CD4-positive, alpha-beta T cell treated with Interleukin-2 at 100 ng/mL for 4 hours (primary cell): Measurements from ENCODE around the gene CD86.

Experiments used
- DNase-seq: peaks from one replicate; pipeline ENCODE4 v3.0.0-alpha.2; 2020; ENCODE audit warnings: low spot score

CD86 gene

DNA sequence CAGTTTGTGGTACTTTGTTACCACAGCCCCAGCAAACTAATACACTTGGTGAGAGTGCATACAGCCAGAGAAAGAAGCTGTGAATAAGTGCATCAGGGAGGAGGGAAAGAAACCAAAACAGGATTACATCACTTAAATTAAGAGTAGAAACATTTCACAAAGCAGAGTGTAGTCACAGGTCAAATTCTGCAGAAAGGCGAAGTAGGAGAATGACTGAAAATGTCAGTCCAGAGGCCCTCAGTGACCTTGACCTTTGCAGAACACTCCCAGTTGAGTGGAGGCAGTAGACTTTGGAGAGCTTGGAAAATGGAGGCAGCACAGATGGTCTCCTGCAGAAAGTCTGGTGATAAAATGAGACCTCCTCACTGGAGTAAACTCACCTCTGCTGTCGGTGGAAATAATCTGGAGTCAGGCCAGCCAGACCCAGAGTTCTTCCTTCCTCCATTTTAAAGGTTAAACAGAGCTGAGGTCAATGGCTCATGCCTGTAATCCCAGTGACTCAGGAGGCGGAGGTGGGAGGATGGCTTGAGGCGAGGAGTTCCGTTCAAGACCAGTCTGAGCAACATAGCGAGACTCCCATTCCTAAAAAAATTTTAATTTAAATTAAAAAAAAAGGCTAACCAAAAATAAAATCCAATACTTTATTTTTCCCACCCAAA is 5.0 kb downstream of the CD86 start:
- no peak for DNase-seq

DNA sequence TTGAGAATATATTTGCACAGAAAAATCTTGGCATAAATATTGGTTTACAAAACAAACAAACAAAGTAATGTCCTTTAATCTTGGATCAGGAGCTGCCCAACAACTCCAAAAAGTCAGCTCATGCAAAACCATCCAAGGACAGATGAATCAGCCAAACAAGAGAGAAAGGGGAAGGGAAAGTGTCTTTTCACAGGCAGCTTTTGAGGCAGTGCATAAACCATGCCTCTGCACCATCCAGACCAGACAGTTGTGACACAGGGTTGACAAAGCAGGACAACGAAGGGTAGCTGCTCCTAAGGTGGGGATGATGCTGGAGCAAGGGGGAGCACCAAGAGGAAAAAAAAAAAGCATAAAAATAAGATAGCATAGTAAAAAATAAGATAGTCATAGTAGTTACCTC is 8.7 kb downstream of the CD86 start:
- DNase-seq, result no peak

DNA sequence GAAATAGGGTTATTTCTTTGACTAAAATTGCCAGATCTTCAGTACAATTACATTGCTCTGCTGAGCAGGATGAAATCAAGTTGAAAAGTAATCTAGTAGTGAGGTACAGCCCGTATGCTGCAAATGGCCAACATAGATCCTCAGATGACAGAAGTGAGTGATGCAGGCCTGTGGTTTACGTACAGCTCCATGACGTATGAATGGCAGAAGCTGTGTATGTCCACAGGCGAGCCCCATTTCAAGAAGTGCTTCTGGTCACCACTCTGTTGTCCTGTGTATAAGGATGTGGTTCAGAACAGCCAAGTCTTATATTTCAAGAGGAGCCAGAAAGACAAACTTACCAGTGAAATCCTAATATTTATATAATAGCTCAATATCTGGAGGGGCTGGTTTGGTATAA is 9.2 kb downstream of the CD86 start:
- DNase-seq, result no peak

DNA sequence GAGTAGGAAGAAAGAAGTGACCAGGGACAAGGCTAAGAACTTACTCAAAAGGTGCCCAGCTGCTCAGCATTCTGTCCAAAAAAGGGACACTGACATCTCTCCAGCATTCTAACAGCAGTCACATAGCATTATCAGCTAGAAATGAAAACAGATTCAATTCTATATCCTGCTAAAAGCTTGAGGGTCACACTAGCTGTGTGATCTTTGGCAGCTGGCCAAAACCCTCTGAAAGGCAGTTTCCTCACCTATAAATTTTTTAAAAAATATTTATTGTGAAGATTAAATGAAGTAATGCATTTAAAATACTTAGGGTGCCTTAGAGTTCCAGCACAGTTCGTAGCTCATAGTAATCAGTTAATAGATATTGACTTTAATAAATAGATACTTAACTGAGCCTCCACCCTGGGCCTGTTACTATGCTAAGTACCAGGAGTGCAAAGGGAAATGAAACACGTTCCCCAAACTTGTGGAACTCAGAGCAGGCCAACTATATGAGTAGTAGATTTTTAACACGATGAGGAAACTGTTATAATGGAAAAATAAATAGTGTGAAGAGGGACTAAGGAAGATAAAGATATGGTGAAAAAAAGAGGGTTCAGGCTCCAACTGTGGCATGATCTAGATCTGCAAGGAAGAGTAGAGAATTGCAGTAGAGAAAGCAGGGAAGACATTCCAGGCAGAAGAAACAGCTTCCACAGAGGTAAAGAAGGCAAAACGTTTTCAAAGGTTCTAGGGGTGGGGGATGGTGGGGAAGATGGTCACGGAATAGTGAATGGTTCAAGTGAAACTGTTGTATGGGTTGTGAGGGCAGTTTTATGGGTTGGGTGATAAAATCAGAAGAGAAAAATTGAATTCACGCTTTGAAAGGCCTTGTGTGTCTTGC is 11.4 kb downstream of the CD86 start:
- no peak for DNase-seq

DNA sequence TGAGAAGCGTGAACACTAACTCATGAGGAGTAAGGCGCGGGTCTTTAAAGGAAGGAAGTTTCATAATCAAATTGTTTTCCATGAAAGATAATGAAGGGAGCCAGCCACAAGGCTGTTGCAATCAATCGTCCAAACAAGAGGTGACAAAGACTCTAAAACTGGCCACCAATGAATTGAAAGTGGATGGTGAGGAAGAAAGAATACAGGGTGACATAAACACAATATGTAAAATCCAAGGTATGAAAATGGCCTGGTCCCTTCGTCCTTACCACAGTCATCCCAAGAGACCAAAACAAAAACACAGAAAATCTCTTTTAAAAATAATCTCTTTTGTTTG is 12.0 kb downstream of the CD86 start:
- DNase-seq, result no peak

DNA sequence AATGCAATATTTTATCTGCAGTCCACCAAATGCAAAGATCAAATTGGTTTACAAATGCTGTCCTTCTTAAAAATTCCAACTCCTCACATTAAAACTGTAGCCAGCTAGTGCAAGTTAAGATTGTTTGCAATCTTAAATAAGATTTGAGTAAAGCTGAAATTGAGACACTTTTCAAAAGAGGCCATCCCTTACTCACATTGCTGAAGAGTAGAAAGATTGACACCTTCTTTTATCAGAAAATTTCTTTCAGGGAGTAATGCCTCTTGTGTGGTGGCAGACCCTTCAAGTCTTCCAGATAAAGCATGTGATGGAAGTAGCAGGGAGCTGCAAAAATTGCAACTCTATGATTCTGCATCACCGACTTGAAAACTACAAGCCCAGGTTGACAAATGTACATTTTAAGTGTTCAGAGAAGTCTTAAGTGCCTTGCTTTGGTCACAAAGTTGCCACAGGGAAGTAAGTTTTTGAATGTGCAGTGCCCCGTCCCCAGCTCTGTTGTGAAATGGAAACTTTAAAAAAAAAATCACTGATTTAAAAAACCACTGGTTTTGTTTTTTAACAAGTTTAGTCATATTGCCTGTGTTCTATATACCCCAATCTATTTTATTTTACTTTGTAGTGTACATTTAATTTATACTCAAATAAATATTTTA is 12.6 kb downstream of the CD86 start:
- no peak for DNase-seq

DNA sequence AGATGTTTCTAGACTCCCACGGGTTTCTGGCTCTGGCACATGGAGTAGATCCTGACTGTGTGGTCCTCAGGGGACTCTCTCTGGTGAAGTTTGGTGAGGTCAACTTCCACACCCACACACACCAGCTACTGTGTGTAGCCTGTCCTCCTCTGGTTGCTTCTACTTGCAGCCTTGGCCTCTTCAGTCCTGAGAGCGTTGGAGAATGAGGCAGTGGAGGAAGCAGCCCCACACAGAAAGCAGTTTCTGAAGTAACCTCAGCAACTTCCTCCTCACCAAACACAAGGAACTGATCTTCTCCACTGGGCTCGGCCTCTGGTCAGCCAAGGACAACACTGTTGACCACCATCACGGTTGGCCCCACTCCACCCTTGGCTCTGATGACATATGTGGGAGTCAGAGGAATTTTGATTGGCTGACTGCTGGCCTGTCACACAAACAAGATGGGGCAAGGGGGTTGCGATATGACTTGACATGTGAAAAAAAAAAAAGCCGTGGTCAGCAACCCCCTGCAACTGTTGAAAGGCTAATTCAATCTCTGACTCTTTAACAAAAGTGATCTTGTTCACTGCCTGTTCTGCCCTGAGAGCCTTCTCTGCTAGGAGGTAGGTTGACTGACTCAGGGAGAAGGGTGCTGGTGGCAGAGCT is 19.6 kb downstream of the CD86 start:
- DNase-seq, result no peak

DNA sequence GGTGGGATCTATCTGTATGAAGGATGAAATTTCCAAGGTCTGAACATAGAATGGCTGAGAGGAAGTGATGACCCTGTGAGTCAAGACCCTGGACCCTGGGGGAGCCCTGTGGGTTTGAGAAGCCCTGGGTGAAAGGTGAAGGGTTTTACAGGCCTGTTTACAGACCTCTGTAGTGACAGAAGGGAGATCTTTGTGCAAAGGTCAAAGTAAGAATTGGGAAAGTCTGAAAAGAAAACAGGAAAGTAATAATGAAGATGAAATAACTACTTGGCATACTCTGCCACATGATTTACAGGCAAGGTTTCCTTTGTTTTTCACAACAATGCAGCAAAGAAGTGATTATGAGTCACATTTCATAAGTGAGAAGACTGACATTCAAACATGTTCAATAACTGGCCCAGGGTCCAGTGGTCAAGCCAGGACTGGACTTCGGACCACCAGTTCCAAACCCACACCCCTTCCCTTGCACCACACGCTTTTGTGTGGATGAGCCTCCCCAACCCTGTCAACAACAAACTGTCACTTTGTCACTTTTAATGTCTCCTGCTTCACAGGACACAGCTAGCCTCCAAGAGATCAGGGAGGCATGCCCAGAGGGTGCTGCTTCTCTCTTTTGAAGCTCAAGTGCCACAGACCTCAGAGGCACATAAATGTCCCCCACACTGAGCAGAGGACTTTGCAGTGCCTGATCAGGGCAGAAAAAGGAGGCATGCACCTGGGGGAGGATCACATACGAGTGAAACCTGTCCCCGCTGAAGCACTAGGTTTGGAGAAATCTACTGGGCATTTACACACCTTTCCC is 21.5 kb downstream of the CD86 start:
- no peak for DNase-seq

DNA sequence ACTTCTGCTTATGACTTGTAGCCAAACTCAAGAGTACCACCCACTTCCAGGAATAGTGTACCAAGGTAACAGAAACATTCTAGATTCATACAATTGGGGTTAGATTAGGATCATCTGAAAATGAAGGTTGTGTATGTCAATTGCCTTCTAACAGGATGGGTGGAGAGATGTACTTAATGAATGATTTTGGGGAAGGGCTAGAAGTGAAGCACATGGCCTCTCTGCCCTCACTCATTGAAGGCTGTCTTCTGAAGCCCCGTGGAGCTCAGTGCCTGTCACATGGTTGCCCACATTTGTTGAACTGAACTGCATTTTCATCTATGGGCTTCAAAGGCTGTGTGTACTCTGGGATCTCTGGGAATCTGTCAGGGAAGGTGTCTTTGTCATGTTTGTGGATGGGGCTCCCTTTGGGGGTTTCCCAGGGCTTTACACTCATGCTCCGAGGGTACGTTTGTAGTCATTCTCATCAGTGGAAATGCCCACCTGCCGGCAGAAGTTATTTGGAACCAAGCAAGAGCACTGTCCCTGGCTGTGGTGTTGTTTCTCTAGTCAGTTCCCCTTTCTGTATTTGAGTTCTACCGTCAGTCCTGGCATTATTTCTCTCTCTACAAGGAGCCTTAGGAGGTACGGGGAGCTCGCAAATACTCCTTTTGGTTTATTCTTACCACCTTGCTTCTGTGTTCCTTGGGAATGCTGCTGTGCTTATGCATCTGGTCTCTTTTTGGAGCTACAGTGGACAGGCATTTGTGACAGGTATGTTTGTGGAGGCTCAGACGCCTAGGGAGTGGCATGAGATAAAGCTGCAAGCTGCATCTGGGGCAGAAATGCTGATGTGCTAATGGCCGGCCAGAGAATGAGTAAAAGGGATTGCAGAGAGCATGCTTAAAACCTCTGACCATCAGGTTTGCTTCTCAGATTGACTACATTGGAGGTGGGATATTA is 22.4 kb downstream of the CD86 start:
- no peak for DNase-seq

DNA sequence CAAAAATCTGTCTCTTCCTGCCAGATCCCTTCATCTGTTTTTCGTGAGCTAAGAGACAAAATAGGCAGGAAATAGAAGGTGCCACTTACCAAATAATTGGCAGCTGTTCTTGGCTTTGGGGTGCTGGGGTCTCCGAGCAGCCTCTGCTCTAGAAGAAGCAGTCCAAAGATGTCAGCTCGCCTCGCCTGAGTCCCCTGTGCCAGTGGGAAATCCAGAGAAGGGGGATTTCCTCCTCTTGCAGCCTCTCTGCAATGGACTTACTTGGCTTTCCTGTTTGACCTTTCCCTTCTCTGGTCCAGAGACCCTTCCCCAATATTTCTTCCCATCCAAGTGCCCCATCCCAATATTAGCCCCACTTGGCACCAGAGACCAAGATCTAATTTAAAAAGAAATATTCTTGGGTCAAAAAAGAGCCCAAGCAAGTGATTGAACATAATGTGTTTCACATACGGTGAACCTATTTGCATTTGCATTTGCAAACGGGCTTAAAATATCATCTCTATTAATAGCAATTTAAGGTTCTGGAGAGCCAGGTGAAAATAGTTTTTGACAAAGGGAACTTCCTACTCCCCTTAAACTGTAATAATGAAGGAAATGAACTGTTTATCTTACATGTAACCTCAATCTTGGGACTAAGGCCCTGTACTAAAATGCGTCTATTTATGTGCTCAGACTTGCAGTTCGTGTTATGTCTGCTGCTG is 23.2 kb downstream of the CD86 start:
- no peak for DNase-seq

DNA sequence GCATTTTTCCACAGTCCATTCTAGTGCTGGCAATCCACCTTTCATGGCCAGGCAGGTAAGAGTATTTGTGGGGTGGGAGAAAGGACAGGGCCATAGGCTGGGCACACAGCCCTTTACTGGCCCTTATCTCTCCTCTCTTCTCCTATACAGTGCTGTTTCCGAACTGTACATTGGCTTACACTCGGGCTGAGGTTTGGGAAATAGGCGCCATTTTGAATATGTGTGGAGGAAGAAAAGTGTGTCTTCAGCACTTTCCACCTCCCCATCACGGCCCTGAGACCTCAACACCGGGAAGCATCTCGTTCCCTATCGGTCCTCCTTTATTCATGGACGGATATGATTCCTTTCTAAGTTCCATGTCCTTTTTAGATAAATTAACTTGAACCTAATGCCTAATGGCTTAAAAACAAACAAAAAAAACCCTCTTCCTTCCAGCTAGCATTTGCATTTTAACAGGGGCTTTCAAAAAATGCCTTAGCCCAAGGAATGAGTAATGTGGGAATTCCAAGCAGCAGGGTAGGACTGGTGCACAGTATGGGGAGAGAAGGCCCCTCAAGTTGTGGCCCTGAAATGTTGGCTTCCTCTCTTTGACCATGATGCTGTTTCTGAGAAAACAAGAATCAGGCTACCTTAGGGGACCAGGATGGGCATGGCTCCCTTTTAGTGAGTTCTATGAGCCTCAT is 24.5 kb downstream of the CD86 start:
- DNase-seq, result no peak

DNA sequence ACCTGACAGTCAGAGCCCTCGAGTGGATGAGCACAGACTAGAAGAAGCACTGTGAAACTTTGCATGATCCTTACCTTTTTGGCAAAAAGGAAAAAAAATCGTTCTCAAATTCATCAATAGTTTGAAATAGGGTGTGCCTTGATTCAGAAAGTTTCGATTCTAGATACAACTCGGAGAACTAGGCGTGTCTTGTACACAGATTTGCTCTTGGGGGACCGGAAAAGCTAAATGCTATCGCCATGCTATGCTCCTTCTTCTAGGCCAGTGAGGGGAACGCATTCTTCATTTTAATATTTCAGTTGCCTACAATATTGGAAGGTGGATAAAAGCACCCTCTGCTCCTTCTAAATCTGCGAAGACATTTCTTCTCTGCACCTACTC is 25.0 kb downstream of the CD86 start:
- no peak for DNase-seq

DNA sequence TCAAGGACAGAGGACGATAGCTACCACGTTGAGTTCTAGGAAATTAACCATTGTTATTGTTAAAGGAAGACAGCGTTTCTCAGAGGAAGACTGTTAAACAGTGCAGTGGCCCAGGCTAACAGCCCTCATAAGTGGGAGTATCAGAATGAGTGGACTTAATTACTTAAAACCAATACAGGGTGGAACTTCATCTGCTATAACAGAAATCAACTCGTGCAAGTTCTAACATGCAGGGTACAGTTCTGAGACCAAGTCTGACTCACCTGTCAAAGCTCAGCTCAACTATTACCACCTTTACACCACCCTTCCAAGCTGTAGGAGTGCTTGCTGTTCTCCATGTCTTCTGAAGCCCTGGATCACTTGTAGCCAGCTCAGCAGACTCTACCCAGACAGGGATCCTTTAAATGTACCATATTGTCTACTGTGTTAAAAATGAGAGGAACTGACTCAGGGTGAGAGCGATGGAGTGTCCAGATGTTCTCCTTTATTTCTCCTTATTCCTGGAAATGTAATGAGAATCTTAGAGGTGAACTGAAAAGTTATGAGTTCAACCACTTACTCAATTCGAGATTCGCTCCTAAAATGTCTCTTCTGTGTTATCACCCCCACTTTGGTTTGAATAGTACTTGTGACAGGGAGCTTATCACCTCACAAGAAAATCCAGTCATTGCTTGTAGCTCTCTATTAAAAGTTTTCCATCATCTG is 26.5 kb downstream of the CD86 start:
- no peak for DNase-seq

DNA sequence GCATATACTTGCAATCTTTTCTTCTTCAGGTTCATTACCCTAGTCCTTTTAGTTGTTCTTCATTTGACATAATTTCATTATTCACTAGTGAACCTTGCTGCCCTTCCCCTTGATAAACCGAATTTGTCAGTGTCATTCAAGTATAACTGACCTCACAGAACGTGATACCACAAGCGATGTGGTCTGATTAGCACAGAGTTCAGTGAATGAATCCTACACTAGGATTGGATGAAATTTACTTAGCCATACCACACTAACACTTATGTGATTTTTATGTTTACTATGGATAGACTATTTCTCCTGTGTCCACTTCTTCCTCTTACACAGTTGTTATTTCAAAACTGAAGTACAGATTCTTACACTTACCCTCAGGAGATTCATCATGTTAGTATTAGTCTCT is 27.2 kb downstream of the CD86 start:
- DNase-seq, result no peak

DNA sequence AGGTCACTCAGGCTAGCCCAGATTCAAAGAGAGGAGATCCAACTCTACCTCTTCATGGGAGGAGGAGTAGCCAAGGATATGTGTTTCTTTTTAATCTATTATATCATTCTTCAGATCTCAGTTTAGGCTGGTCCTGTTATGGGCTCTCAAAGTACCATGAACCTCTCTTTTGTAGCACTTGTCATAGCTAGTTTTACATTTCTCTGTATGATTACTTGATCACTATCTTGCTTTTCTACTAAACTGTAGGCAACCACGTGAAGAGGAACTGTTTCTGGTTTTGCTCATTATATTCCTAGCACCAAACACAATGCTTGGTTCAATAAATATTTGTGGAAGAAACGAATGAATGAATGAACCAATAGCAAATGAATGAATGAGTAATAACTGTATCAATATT is 29.6 kb downstream of the CD86 start:
- no peak for DNase-seq

DNA sequence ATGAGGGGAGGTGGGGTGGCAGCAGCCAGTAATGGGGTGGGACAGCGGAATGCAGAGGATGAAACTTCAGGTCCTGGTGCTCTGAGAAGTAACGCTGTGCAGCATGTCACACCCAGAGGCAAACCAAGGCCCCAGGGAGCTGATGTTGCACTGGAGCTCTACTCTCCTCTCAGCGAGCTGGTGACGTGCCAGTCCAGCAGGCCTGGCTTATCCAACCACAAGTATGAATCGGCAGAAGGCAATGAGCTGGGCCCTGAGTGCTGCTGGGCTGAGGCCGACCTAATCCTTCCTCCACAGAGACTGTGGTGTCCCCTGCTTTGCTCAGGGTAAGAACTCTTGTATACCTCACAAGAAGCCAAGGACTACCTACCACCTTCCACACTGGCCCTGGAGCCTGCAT is 30.5 kb downstream of the CD86 start:
- no peak for DNase-seq

DNA sequence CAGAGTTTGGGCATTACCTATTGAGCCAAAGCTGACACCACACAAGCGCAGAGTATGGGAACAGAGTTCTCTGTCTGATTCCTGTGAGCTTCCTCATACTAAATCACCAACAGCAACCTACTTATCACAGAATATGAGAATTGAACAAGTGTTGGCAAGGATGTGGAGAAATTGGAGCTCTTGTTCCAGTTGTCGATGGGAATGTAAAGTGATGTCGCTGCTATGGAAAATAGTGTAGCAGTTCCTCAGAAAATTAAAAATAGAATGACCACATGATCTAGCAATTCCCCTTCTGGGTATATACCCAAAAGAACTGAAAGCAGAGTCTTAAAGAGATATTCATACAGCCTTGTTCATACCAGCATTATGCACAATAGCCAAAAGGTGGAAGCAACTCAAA is 33.4 kb downstream of the CD86 start:
- no peak for DNase-seq

DNA sequence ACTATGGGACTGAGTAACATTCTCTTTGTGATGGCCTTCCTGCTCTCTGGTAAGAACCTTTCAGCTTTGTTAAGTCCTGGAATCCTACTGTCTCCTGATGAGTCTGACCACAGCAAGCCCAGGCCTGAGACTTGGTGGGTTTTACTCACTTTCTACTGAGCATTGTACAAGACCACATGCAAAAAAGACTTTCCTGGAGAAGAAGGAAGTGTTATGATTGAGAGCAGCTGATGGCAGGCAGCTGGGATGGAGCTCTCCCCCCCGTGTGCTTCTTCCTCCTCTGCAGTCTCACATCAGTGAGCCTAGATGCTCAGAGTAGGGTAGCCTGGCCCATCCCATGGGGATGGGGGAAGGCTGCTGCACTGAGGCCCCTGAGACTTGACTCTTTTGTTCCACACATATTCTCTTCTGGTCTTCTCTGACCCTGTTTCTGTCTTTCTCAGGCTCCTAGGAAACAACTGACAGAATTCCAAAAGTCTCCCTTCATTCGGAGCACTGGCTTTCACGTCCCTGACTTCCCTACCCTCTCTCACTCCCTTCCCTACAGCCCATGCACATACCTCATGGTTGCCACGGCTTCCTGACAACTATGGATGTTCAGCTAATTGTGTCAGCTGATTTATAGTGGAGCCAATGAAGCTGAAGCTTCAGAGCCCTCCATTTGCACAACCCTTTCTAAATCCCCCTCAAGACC is 36.6 kb downstream of the CD86 start:
- DNase-seq, result no peak
